Natural killer cell (primary cell): ENCODE measurements around the gene MLLT10. TPM values are rescaled to one million over a fixed set of nuclear protein-coding genes. Genes with fewer than 3 reads are reported as not detected.
A peak's percentile ranks its signal among the peaks of the same experiment; 100 is the strongest.

ENCODE experiments used
- ATAC-seq, 3 donors: fragments of 150-1000 bp in 2 of 3; fragments of 200-7000 bp in 1 of 3; cut with Tn5 transposase; 1 replicate in 1 of 3; 2 replicates in 2 of 3; pipeline ENCODE4 v1.10.0; 2021; ENCODE audit warnings: mild to moderate bottlenecking in 2 of 3, moderate library complexity in 2 of 3
- DNase-seq, 2 donors: peaks; one replicate each; pipeline versions ENCODE4 v3.0.0 to v3.0.0-alpha.2; 2013 to 2021; ENCODE audit warnings: mixed read lengths in 1 of 2
- H3K27ac ChIP-seq: one replicate; pipeline ENCODE4 v1.5.1; 2013; ENCODE audit warnings: mild to moderate bottlenecking, low read length
- H3K27me3 ChIP-seq: one replicate; pipeline ENCODE4 v1.6.1; 2013; ENCODE audit warnings: low read length; ENCODE audit not compliant: control insufficient read depth, insufficient read depth
- H3K36me3 ChIP-seq: one replicate; pipeline ENCODE4 v1.6.1; 2013; ENCODE audit warnings: low read length; ENCODE audit not compliant: control insufficient read depth, insufficient read depth
- H3K4me1 ChIP-seq: one replicate; pipeline ENCODE4 v1.6.1; 2013; ENCODE audit warnings: low read length; ENCODE audit not compliant: control insufficient read depth, insufficient read depth
- H3K4me3 ChIP-seq: one replicate; pipeline ENCODE4 v1.5.1; 2013; ENCODE audit warnings: low read length
- H3K9me3 ChIP-seq: one replicate; pipeline ENCODE4 v1.6.1; 2013; ENCODE audit warnings: low read length; ENCODE audit not compliant: control insufficient read depth, insufficient read depth
- H3K27ac Mint-ChIP-seq, 2 donors: one replicate each; pipeline ENCODE4 v1.8.0; 2022; ENCODE audit warnings: mild to moderate bottlenecking in 2 of 2, mixed read lengths in 2 of 2, moderate library complexity in 1 of 2
- H3K27me3 Mint-ChIP-seq, 2 donors: one replicate each; pipeline ENCODE4 v1.8.0; 2022; ENCODE audit warnings: low read depth in 2 of 2, mixed read lengths in 2 of 2
- H3K36me3 Mint-ChIP-seq: one replicate; pipeline ENCODE4 v1.8.0; 2022; ENCODE audit warnings: mixed read lengths
- H3K4me1 Mint-ChIP-seq, 2 donors: one replicate each; pipeline ENCODE4 v1.8.0; 2022; ENCODE audit warnings: mixed read lengths in 2 of 2
- H3K4me3 Mint-ChIP-seq: one replicate; pipeline ENCODE4 v1.8.0; 2022; ENCODE audit warnings: mild to moderate bottlenecking, moderate library complexity, mixed read lengths
- H3K9me3 Mint-ChIP-seq, 2 donors: one replicate each; pipeline ENCODE4 v1.8.0; 2022; ENCODE audit warnings: mixed read lengths in 2 of 2
- CTCF ChIP-seq: fragments of 200-600 bp; IDR thresholded peaks from one replicate; pipeline ENCODE4 v1.8.0; 2022; ENCODE audit warnings: antibody characterized with exemption
- WGBS: methylation state at CpG from one replicate; pipeline ENCODE4 v1.1.7; 2013; ENCODE audit warnings: missing lambda C conversion rate; ENCODE audit not compliant: insufficient coverage; 5-methylcytosine and 5-hydroxymethylcytosine counted together
- intact Hi-C: fragments of 100-400 bp; cut with micrococcal nuclease; formaldehyde crosslinking; loops from one replicate; pipeline ENCODE4 v1.14.2; 2022
- total RNA-seq, 4 donors: library from RNA; stranded (reverse); fragments of 120-200 nt in 1 of 4; gene quantifications; one replicate each; pipeline versions ENCODE4 v1.2.3 to v1.2.4, GENCODE V29; 2013 to 2022

MLLT10 gene
- total RNA-seq, 3 donors from 2014 or later (not counting 1 experiment from before 2014, with no cell fraction given), result 40.4 to 65.2 (median 60.0) TPM

GRCh38 chr10:21529032-21529910 is 4.8 kb upstream of the MLLT10 start:
- DNase-seq, result no peak
- Mint-ChIP-seq H3K27ac (no peak overlapping the region), H3K4me1 (peaks cover 30 to 32% of the 10 kb centered on the region in 2 donors), H3K9me3 (no peaks in the 10 kb centered on the region), H3K27me3 (peaks cover 24 to 47% of the 10 kb centered on the region in 2 donors), H3K36me3 (peaks cover 5% of the 10 kb centered on the region), H3K4me3 (peak overlapping the region; percentile 3)
- H3K36me3 ChIP-seq, result no peaks in the 10 kb centered on the region
- no peak overlapping the region for H3K4me3 ChIP-seq
- H3K27me3 ChIP-seq, result peaks cover 23% of the 10 kb centered on the region
- no peak overlapping the region for H3K27ac ChIP-seq
- WGBS, result 91% methylated on average over 7 of the region's 9 CpGs
- ATAC-seq, result no peak
- peaks cover 28% of the 10 kb centered on the region for H3K4me1 ChIP-seq
- no peaks in the 10 kb centered on the region for H3K9me3 ChIP-seq
- intact Hi-C loops, result no loop called here
- no peak for TF ChIP-seq CTCF

- H3K27me3 Mint-ChIP-seq, result peaks cover 20 to 38% of the 10 kb centered on the region in 2 donors
- DNase-seq (no peak), ATAC-seq (no peak)
- no peaks in the 10 kb centered on the region for H3K36me3 ChIP-seq
- TF ChIP-seq CTCF, result no peak
- H3K4me1 ChIP-seq, result peaks cover 26% of the 10 kb centered on the region
- peaks cover 22% of the 10 kb centered on the region for H3K27me3 ChIP-seq
- no peaks in the 10 kb centered on the region for H3K9me3 Mint-ChIP-seq
- H3K36me3 Mint-ChIP-seq, result peaks cover 5% of the 10 kb centered on the region
- WGBS, result no CpG with 5 or more reads among the region's 1 CpG
- intact Hi-C loops, result loop anchor here (5.0 kb wide), 3 partner anchors 33 to 787 kb away; partner anchors contain the start of gene COMMD3
- no peak overlapping the region for H3K4me3 Mint-ChIP-seq
- no peaks in the 10 kb centered on the region for H3K9me3 ChIP-seq
- peaks cover 25 to 27% of the 10 kb centered on the region in 2 donors for H3K4me1 Mint-ChIP-seq
- H3K27ac ChIP-seq, result no peak overlapping the region
- H3K4me3 ChIP-seq, result no peak overlapping the region
- no peak overlapping the region for H3K27ac Mint-ChIP-seq
These were observed 3.9 kb upstream of the MLLT10 start for GRCh38 chr10:21530168-21530567.

- ATAC-seq (no peak), DNase-seq (no peak)
- Mint-ChIP-seq H3K4me3 (no peak overlapping the region), H3K4me1 (peaks cover 25 to 27% of the 10 kb centered on the region in 2 donors), H3K27ac (no peak overlapping the region), H3K36me3 (peaks cover 5% of the 10 kb centered on the region), H3K9me3 (no peaks in the 10 kb centered on the region), H3K27me3 (peaks cover 16 to 33% of the 10 kb centered on the region in 2 donors)
- Histone ChIP-seq H3K27ac (no peak overlapping the region), H3K36me3 (no peaks in the 10 kb centered on the region), H3K27me3 (peaks cover 22% of the 10 kb centered on the region), H3K9me3 (no peaks in the 10 kb centered on the region), H3K4me3 (no peak overlapping the region), H3K4me1 (peaks cover 25% of the 10 kb centered on the region)
- 100% methylated on average over 1 of the region's 1 CpG for WGBS
- intact Hi-C loops, result loop anchor here (5.0 kb wide), 3 partner anchors 33 to 787 kb away; partner anchors contain the start of gene COMMD3
- no peak for TF ChIP-seq CTCF
These were observed 3.4 kb upstream of the MLLT10 start for GRCh38 chr10:21530641-21531040.
